CD14-positive monocyte (primary cell): ENCODE measurements around the gene CDK6. TPM values are rescaled to one million over a fixed set of nuclear protein-coding genes. Genes with fewer than 3 reads are reported as not detected.

Experiments
- DNase-seq, 3 donors: peaks; one replicate each; pipeline ENCODE4 v3.0.0-alpha.2; 2011 to 2022
- H2AFZ ChIP-seq: 2 replicates; pipeline ENCODE4 v1.6.0; 2012; ENCODE audit warnings: mild to moderate bottlenecking, low read depth, low read length, inconsistent platforms; ENCODE audit not compliant: insufficient read depth, poor library complexity, severe bottlenecking
- H3K27ac ChIP-seq, 2 donors: 1 replicate in 1 of 2; 2 replicates in 1 of 2; pipeline ENCODE4 v1.5.1; 2012 to 2013; ENCODE audit warnings: low read length in 2 of 2, control low read depth in 1 of 2, inconsistent platforms in 1 of 2, low read depth in 1 of 2, mild to moderate bottlenecking in 1 of 2
- H3K27me3 ChIP-seq, 2 donors: one replicate each; pipeline versions ENCODE4 v1.6.0 to v1.6.1; 2011 to 2013; ENCODE audit warnings: low read length in 2 of 2; ENCODE audit not compliant: control insufficient read depth in 2 of 2, insufficient read depth in 2 of 2
- H3K36me3 ChIP-seq, 2 donors: replicated peaks in 1 of 2; 1 replicate in 1 of 2; 2 replicates in 1 of 2; pipeline versions ENCODE4 v1.5.1 to v1.6.1; 2012 to 2013; ENCODE audit warnings: low read length in 2 of 2, control low read depth in 1 of 2, inconsistent platforms in 1 of 2, mild to moderate bottlenecking in 1 of 2; ENCODE audit not compliant: insufficient read depth in 2 of 2, control insufficient read depth in 1 of 2
- H3K4me1 ChIP-seq, 2 donors: 1 replicate in 1 of 2; 2 replicates in 1 of 2; pipeline versions ENCODE4 v1.5.1 to v1.6.1; 2012 to 2013; ENCODE audit warnings: low read length in 2 of 2, control low read depth in 1 of 2, inconsistent platforms in 1 of 2, mild to moderate bottlenecking in 1 of 2, moderate library complexity in 1 of 2; ENCODE audit not compliant: insufficient read depth in 2 of 2, control insufficient read depth in 1 of 2
- H3K4me2 ChIP-seq: replicated peaks from 2 replicates; pipeline ENCODE3; 2012; ENCODE audit warnings: low read length, moderate library complexity, mild to moderate bottlenecking; ENCODE audit not compliant: poor library complexity, severe bottlenecking; ENCODE audit errors: extremely low read depth
- H3K4me3 ChIP-seq, 3 experiments: fragments of 200-600 bp in 1 of 3; sonication (generic) in 1 of 3; replicated peaks in 1 of 3; 1 replicate in 2 of 3; 2 replicates in 1 of 3; pipeline ENCODE4 v1.5.1; 2011 to 2013; ENCODE audit warnings: low read length in 3 of 3, mild to moderate bottlenecking in 3 of 3, control low read depth in 2 of 3, low read depth in 2 of 3, inconsistent platforms in 1 of 3, moderate library complexity in 1 of 3
- H3K79me2 ChIP-seq: 2 replicates; pipeline ENCODE4 v1.6.0; 2012; ENCODE audit warnings: mild to moderate bottlenecking, control low read depth, inconsistent platforms, low read length, moderate library complexity; ENCODE audit not compliant: insufficient read depth
- H3K9ac ChIP-seq: 2 replicates; pipeline ENCODE4 v1.6.0; 2017; ENCODE audit warnings: low read length, mild to moderate bottlenecking; ENCODE audit not compliant: insufficient read depth, poor library complexity, severe bottlenecking
- H3K9me3 ChIP-seq, 2 donors: replicated peaks in 1 of 2; 1 replicate in 1 of 2; 2 replicates in 1 of 2; pipeline versions ENCODE4 v1.5.1 to v1.6.1; 2012 to 2013; ENCODE audit warnings: low read length in 2 of 2, control low read depth in 1 of 2; ENCODE audit not compliant: control insufficient read depth in 1 of 2, insufficient read depth in 1 of 2
- H4K20me1 ChIP-seq: 2 replicates; pipeline ENCODE4 v1.6.0; 2012; ENCODE audit warnings: mild to moderate bottlenecking, low read length, control low read depth, moderate library complexity; ENCODE audit not compliant: insufficient read depth
- H3K27ac Mint-ChIP-seq, 7 donors: one replicate each; pipeline ENCODE4 v1.8.0; 2020; ENCODE audit warnings: mild to moderate bottlenecking in 7 of 7, mixed read lengths in 7 of 7, moderate library complexity in 6 of 7, inconsistent platforms in 2 of 7
- H3K27me3 Mint-ChIP-seq, 3 donors: one replicate each; pipeline ENCODE4 v1.8.0; 2021 to 2022; ENCODE audit warnings: low read depth in 3 of 3, mild to moderate bottlenecking in 3 of 3, mixed read lengths in 3 of 3, moderate library complexity in 3 of 3, inconsistent platforms in 1 of 3
- H3K36me3 Mint-ChIP-seq, 2 donors: one replicate each; pipeline ENCODE4 v1.8.0; 2020; ENCODE audit warnings: mixed read lengths in 2 of 2, inconsistent platforms in 1 of 2, mild to moderate bottlenecking in 1 of 2
- H3K4me1 Mint-ChIP-seq: one replicate; pipeline ENCODE4 v1.8.0; 2020; ENCODE audit warnings: mild to moderate bottlenecking, mixed read lengths
- H3K4me3 Mint-ChIP-seq, 2 donors: one replicate each; pipeline ENCODE4 v1.8.0; 2020; ENCODE audit warnings: mild to moderate bottlenecking in 2 of 2, mixed read lengths in 2 of 2, moderate library complexity in 1 of 2
- H3K9me3 Mint-ChIP-seq, 7 donors: one replicate each; pipeline ENCODE4 v1.8.0; 2020 to 2022; ENCODE audit warnings: mixed read lengths in 7 of 7, mild to moderate bottlenecking in 6 of 7, moderate library complexity in 6 of 7, inconsistent platforms in 2 of 7
- WGBS: methylation state at CpG from one replicate; pipeline ENCODE4 v1.1.5; 2013; ENCODE audit warnings: missing lambda C conversion rate; ENCODE audit not compliant: insufficient coverage; 5-methylcytosine and 5-hydroxymethylcytosine counted together
- intact Hi-C, 2 donors: fragments of 100-400 bp; cut with micrococcal nuclease; formaldehyde crosslinking; loops; one replicate each; pipeline versions ENCODE4 v1.15.0 to v1.15.1; 2023
- polyA plus RNA-seq, 3 donors: library from polyadenylated mRNA; depleted of rRNA in 1 of 3; unstranded in 2 of 3; stranded (reverse) in 1 of 3; fragments of 300-500 nt in 2 of 3; fragments of >200 nt in 1 of 3; fragmentation: Illumina TruSeq in 2 of 3; gene quantifications; 1 replicate in 2 of 3; 2 replicates in 1 of 3; pipeline ENCODE4 v1.2.3, GENCODE V29; 2012 to 2021
- TF ChIP-seq, protein P1 (sequence below): fragments of 200-600 bp; IDR thresholded peaks from one replicate; pipeline ENCODE4 v1.8.0; 2022; ENCODE audit warnings: antibody characterized with exemption, mild to moderate bottlenecking

CDK6 gene
- polyA plus RNA-seq, 3 donors = 3.4 to 4.3 (median 3.8) TPM

- Histone ChIP-seq H4K20me1 (no peaks in the 10 kb centered on the region), H3K4me3 (no peak overlapping the region), H2AFZ (no peak overlapping the region), H3K27ac (no peak overlapping the region), H3K36me3 (no peaks in the 10 kb centered on the region), H3K9me3 (no peaks in the 10 kb centered on the region), H3K79me2 (peaks cover 10% of the 10 kb centered on the region), H3K27me3 (no peaks in the 10 kb centered on the region), H3K4me1 (peaks cover 16% of the 10 kb centered on the region in 2 donors), H3K9ac (no peak overlapping the region), H3K4me2 (no peak overlapping the region)
- no peak overlapping the region for H3K4me3 Mint-ChIP-seq
- peaks cover 22% of the 10 kb centered on the region for H3K4me1 Mint-ChIP-seq
- H3K27ac Mint-ChIP-seq = peak overlapping the region in 2 of 7 donors; percentile 50 to 79
- no peak for DNase-seq
- intact Hi-C loops = loop anchor here in 1 of 2 donors (5.0 kb wide), 1 partner anchor 115 kb away; no protein-coding TSS in a partner anchor
- H3K9me3 Mint-ChIP-seq = no peaks in the 10 kb centered on the region
- peaks cover 0 to 2% (median 0%) of the 10 kb centered on the region in 3 donors for H3K27me3 Mint-ChIP-seq
- peaks cover 3% of the 10 kb centered on the region in 2 donors for H3K36me3 Mint-ChIP-seq
- WGBS = 89% methylated on average over 3 of the region's 4 CpGs
- TF ChIP-seq, protein P1, sequence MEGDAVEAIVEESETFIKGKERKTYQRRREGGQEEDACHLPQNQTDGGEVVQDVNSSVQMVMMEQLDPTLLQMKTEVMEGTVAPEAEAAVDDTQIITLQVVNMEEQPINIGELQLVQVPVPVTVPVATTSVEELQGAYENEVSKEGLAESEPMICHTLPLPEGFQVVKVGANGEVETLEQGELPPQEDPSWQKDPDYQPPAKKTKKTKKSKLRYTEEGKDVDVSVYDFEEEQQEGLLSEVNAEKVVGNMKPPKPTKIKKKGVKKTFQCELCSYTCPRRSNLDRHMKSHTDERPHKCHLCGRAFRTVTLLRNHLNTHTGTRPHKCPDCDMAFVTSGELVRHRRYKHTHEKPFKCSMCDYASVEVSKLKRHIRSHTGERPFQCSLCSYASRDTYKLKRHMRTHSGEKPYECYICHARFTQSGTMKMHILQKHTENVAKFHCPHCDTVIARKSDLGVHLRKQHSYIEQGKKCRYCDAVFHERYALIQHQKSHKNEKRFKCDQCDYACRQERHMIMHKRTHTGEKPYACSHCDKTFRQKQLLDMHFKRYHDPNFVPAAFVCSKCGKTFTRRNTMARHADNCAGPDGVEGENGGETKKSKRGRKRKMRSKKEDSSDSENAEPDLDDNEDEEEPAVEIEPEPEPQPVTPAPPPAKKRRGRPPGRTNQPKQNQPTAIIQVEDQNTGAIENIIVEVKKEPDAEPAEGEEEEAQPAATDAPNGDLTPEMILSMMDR = no peak
Observed at GRCh38 chr7:92716825-92717580, 119.4 kb downstream of the CDK6 start.

DNA sequence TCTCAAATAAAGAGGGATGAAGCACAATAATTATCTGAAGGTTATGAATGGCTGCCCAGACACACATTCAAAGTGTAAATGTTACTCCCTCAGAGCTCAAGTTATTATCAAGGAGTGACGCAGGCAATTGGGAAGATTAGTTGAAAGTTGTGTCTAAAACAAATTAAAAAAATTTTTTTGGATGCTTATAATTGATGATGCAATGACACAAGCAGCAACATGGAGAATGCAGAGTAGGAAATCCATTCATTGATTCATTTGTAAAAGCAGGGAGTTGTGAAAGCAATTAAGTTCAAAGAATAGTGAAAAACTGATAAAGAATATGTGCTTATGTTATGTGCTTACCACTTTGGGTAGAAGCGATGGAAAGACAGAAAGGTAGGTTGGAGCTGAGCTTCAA lies 120.4 kb downstream of the CDK6 start:
- Histone ChIP-seq H2AFZ (no peak overlapping the region), H3K9ac (no peak overlapping the region), H3K79me2 (peaks cover 10% of the 10 kb centered on the region), H3K9me3 (no peaks in the 10 kb centered on the region), H4K20me1 (no peaks in the 10 kb centered on the region), H3K4me1 (peaks cover 16% of the 10 kb centered on the region in 2 donors), H3K4me2 (no peak overlapping the region), H3K27me3 (no peaks in the 10 kb centered on the region), H3K36me3 (no peaks in the 10 kb centered on the region), H3K4me3 (no peak overlapping the region), H3K27ac (no peak overlapping the region)
- Mint-ChIP-seq H3K36me3 (peaks cover under 1 to 3% of the 10 kb centered on the region in 2 donors), H3K27me3 (no peaks in the 10 kb centered on the region), H3K4me1 (peaks cover 22% of the 10 kb centered on the region), H3K9me3 (no peaks in the 10 kb centered on the region), H3K4me3 (no peak overlapping the region), H3K27ac (peak overlapping the region in 1 of 7 donors; percentile 19)
- WGBS = no CpG with 5 or more reads among the region's 2 CpGs
- no peak for DNase-seq
- TF ChIP-seq, protein P1 = no peak
- intact Hi-C loops = loop anchor here in 1 of 2 donors (5.0 kb wide), 1 partner anchor 116 kb away; no protein-coding TSS in a partner anchor
